Fibroblast of skin of left quadriceps (primary cell): ENCODE results near the gene COL23A1.

Experiments used
- DNase-seq, 2 experiments: peaks; one replicate each; pipeline ENCODE4 v3.0.0-alpha.2; 2013; ENCODE audit warnings: low read depth in 2 of 2

COL23A1 gene

DNA sequence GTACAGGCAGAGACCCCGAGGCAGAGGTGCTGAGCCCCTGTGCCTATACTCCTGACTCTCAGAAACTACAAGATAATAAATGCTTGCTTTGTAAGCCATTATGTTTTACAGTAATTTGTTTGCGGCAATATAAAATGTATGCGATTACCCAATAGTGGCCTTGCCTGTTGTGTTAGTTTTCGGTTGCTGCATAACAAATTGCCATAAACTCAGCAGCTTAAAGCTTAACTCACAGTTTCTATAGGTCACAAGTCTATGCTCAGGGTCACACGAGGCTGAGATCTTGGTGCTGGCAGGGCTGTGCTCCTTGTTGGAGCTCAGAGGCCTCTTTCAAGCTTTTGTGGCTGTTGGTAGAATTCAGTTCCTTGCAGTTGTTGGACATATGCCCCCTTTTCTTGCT lies 114.8 kb downstream of the COL23A1 start:
- no peak for DNase-seq

- DNase-seq, result peak in 1 of 2 experiments; percentile 12
Observed at GRCh38 chr5:178474562-178475184, 115.5 kb downstream of the COL23A1 start.

- no peak for DNase-seq
Observed at GRCh38 chr5:178473854-178474253, 116.3 kb downstream of the COL23A1 start.

- DNase-seq, result no peak
Observed at GRCh38 chr5:178472138-178472537, 118.1 kb downstream of the COL23A1 start.

- DNase-seq, result no peak
Observed at GRCh38 chr5:178471711-178472110, 118.5 kb downstream of the COL23A1 start.

- DNase-seq, result no peak
Observed at GRCh38 chr5:178470760-178471025, 119.5 kb downstream of the COL23A1 start.

DNA sequence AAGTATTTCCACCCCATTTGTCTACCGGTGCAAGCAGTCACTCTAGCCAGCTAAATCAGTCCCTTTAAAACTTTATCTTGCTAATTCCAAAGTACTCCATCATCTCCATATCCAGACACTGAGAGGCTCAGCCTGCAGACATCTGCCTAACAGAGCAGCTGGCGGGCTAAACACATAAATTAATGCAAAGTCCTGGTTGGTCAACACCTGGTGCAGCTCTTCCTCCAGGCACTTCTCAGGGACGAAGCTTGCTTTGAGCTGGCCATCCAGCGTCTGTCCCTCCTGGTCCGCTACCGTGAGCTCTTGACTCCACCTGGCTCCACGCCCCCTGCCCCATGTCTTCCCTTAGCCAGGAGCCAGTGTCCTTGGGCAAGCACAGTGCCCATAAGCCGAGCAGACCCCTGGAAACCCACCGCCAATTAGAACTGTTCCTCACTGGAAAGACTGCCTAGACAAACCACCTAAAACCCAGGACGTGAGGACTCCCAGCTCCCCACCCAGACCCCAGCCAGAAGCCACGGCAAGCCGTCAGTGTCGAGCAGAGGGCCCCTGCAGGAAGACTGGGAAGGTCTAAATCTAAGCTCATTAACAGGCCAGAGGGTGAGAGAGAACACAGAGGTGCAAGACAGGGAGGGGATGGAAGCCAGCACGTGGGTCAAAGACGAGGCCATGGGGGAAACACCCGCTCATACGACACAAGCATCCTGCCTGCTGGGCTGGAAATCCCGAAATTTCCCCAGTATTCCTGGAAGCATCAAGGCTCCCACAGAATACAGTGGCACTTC lies 120.0 kb downstream of the COL23A1 start:
- DNase-seq, result no peak

GRCh38 chr5:178469011-178469974 lies 120.9 kb downstream of the COL23A1 start:
- DNase-seq, result no peak

DNA sequence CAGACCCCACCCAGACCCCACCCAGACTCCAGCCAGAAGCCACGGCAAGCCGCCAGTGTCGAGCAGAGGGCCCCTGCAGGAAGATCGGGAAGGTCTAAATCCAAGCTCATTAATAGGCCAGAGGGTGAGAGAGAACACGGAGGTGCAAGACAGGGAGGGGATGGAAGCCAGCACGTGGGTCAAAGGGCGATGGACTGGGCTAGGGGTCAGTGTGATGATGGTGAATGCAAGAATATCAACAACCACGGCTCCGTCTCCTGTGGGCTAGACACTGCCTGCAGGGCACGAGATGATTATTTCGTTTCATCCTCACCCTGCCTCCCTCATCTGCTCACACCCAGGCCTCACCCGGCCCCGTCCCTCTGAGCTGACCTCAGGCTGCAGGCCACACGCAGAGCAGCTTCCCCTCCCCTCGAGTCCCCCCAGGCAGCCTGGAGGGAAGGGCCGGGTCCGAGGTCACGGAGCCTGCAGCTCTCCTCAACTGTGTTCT lies 122.0 kb downstream of the COL23A1 start:
- no peak for DNase-seq

DNA sequence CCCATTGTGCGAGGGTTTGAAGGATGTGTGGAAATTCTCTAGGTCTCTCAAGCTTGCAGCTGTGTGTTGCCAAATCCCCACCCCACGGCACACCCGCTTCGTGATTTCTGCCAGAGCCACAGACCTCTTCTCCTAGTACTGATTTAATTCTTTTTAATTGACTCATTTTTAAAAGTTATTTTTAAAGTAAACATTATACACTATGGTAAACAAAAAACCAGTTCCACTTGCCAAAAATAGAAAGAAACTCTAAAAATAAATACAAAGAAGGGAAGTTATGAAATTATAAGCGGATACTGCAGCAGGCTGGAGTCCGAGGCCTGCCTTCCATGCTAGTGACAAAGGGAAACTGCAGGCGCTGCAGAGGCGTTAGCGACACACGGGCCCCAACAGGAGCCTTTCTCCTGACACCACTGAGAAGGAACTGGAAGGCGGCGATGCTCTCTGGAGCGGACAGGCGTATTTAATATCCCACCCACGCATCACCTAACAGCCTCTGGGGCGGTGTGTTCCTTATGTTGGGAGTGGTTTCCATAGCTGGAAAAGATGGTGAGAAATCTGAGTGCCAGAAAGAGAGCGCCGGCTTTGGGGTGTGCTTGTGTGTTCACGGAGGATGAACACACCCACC lies 122.5 kb downstream of the COL23A1 start:
- DNase-seq, result peak; percentile 17 to 18

- DNase-seq, result no peak
Observed at GRCh38 chr5:178467205-178467567, 123.0 kb downstream of the COL23A1 start.

GRCh38 chr5:178466342-178466741 lies 123.9 kb downstream of the COL23A1 start:
- no peak for DNase-seq

- DNase-seq, result no peak
Observed at GRCh38 chr5:178465861-178466288, 124.3 kb downstream of the COL23A1 start.

DNA sequence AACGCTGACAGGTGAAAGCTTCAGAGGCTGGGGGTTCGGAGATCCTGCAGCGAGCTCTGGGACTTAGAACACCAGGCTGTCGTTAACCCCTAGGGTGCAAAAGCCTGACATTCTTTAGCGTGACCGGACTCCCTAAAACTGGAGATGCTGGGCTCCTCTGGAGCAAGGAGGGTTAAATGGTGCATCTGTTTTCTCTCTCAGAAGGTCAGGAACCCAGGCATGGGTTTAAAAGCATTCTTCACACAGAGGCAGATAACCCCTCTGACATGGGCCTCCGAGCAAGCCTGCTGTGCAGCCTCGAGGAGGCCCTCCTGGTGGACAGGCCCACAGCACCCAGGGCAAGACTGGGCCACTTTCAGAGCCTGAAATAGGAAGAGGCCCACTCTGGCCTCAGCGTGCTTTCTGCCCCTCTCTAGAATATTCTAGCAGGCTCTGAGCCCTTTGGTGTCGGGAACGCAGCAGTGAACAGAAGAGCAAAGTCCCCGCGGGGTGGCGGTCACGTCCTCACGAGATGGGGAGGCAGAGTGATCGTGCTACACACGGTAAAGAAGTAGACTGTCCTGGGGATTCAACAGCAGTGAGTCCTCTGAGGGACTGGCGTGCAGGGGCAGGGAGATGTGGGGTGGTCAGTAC lies 124.8 kb downstream of the COL23A1 start:
- no peak for DNase-seq

- no peak for DNase-seq
Observed at GRCh38 chr5:178464431-178465048, 125.7 kb downstream of the COL23A1 start.

GRCh38 chr5:178463321-178464155 lies 126.7 kb downstream of the COL23A1 start:
- no peak for DNase-seq

GRCh38 chr5:178462816-178463215 lies 127.4 kb downstream of the COL23A1 start:
- DNase-seq, result no peak

GRCh38 chr5:178462076-178462475 lies 128.1 kb downstream of the COL23A1 start:
- DNase-seq, result peak; percentile 36 to 42

GRCh38 chr5:178461004-178461730 lies 129.0 kb downstream of the COL23A1 start:
- no peak for DNase-seq
